Measurements from ENCODE around the gene MBTPS1. TPM values are rescaled to one million over a fixed set of nuclear protein-coding genes. Genes with fewer than 3 reads are reported as not detected.

Gene MBTPS1
- total and polyA plus RNA-seq, 9 of the 15 experiments (the other 6 are each of a cell fraction or from before 2014, with no cell fraction given), result 2.8 to 57.6 (median 43.8) TPM

DNA sequence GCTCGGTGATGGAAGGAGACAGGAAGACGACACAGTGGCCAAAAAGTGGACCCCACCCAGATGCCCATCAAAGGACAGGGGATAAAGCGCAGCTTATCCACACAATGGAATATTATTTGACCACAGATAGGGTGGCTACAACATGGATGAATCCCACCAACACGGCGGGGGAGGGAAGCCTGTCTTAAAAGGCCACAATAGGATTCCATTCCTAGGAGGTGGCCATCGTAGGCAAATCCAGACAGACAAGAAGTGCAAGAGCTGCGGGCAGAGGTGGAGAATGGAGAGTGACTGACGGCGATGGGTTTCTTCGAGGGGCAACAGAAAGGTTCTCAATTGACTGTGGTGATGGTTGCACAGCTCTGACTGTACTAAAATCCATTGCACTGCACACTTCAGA, 90.1 kb downstream of the MBTPS1 start:
- Histone ChIP-seq H3K9me3 (replicated peaks; ENCODE audit: control insufficient read depth, insufficient read depth, low read depth, low read length) (peaks cover 5% of the 10 kb centered on the region), H3K4me1 (replicated peaks in 1 of 2; ENCODE audit: control insufficient read depth in 2 of 2, insufficient read depth in 2 of 2, low read length in 2 of 2) (0 out of 5 replicates have a peak, but pooled peaks cover 0 to 3% of the 10 kb centered on the region in 2 experiments), H3K79me2 (ENCODE audit: control insufficient read depth, insufficient read depth, low read length) (no peaks in the 10 kb centered on the region), H3K36me3 (ENCODE audit: control insufficient read depth, insufficient read depth, low read length) (no peaks in the 10 kb centered on the region), H3K9me1 (ENCODE audit: control insufficient read depth, insufficient read depth, low read length) (peaks cover 3% of the 10 kb centered on the region), H3K9ac (ENCODE audit: insufficient read depth in 1 of 2, low read depth in 2 of 2, low read length in 2 of 2) (no peak overlapping the region), H4K20me1 (replicated peaks; ENCODE audit: control insufficient read depth, insufficient read depth, low read length) (0 out of 2 replicates have a peak, but pooled peaks cover 8% of the 10 kb centered on the region), H3K27me3 (ENCODE audit: control insufficient read depth in 2 of 2, insufficient read depth in 2 of 2, low read length in 2 of 2) (peaks cover 85 to 98% of the 10 kb centered on the region in 2 experiments), H3K4me3 (no peak overlapping the region), H2AFZ (ENCODE audit: low read depth, low read length) (no peak overlapping the region), H3K27ac (ENCODE audit: extremely low read depth, low read depth, low read length) (no peak overlapping the region), H3K4me2 (ENCODE audit: insufficient read depth, low read length) (no peak overlapping the region)
- TF ChIP-seq SREBF2 (CRISPR knock-in tag; IDR thresholded peaks at IDR 0.05) (no peak), CBX5 (IDR thresholded peaks at IDR 0.05; ENCODE audit: borderline replicate concordance, low read depth) (no peak), PHF8 (IDR thresholded peaks at IDR 0.05; ENCODE audit: borderline replicate concordance, low read length) (no peak)
- 6% methylated on average over 10 of the region's 10 CpGs for WGBS (ENCODE audit: insufficient coverage, low coverage, missing lambda C conversion rate)
- ChIA-PET CTCF (ENCODE audit: low intra/inter-chr PET ratio) (no interaction called here), POLR2A (interaction anchor here (1.7 kb wide), 1 partner anchor 14 kb away, joined by 9 read pairs; no protein-coding TSS in a partner anchor)
- no peak for FAIRE-seq
- in situ Hi-C loops (cut with MboI), result no loop called here
- DNase-seq (ENCODE audit: extremely low read depth in 1 of 4, low spot score in 3 of 4), result no peak
- no peak for ATAC-seq
- BruUV-seq (replicated peaks), result no TSS peak
- intact Hi-C loops (cut with micrococcal nuclease), result no loop called here

DNA sequence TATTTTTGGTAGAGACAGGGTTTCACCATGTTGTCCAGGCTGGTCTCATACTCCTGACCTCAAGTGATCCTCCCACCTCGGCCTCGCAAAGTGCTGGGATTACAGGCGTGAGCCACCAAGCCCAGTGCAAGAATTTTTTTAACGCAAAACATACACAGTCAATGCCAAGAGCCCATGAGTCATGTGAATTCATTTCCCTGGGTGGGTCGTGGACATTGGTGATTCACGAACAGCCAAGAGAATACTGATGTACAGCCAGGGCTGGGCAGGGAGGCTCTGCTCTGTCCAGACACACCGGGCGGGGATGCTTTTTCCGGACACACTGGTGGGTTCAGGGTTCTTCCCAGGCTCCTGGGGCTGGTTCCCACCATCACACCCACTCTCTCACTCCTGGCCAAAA, 91.9 kb downstream of the MBTPS1 start:
- H3K9me3 ChIP-seq (replicated peaks; ENCODE audit: control insufficient read depth, insufficient read depth, low read depth, low read length), result peaks cover 11% of the 10 kb centered on the region
- DNase-seq (ENCODE audit: extremely low read depth in 1 of 4, low spot score in 3 of 4), result no peak
- no peak overlapping the region for H3K4me2 ChIP-seq (ENCODE audit: insufficient read depth, low read length)
- peaks cover 76 to 97% of the 10 kb centered on the region in 2 experiments for H3K27me3 ChIP-seq (ENCODE audit: control insufficient read depth in 2 of 2, insufficient read depth in 2 of 2, low read length in 2 of 2)
- TF ChIP-seq, protein P1, sequence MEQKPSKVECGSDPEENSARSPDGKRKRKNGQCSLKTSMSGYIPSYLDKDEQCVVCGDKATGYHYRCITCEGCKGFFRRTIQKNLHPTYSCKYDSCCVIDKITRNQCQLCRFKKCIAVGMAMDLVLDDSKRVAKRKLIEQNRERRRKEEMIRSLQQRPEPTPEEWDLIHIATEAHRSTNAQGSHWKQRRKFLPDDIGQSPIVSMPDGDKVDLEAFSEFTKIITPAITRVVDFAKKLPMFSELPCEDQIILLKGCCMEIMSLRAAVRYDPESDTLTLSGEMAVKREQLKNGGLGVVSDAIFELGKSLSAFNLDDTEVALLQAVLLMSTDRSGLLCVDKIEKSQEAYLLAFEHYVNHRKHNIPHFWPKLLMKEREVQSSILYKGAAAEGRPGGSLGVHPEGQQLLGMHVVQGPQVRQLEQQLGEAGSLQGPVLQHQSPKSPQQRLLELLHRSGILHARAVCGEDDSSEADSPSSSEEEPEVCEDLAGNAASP (IDR thresholded peaks at IDR 0.05), result no peak
- TF ChIP-seq POLR2A (conservative IDR thresholded peaks at IDR 0.05) (no peak), RBM39 (optimal IDR thresholded peaks at IDR 0.05; ENCODE audit: low read depth, low read length) (no peak), ARNT (IDR thresholded peaks at IDR 0.05) (no peak)
- ATAC-seq, result no peak
- no peaks in the 10 kb centered on the region for H3K4me1 ChIP-seq (replicated peaks in 1 of 2; ENCODE audit: control insufficient read depth in 2 of 2, insufficient read depth in 2 of 2, low read length in 2 of 2)
- 0 out of 2 replicates have a peak, but pooled peaks cover 3% of the 10 kb centered on the region for H4K20me1 ChIP-seq (replicated peaks; ENCODE audit: control insufficient read depth, insufficient read depth, low read length)
- CTCF ChIA-PET (ENCODE audit: low intra/inter-chr PET ratio), result no interaction called here
- H3K9me1 ChIP-seq (ENCODE audit: control insufficient read depth, insufficient read depth, low read length), result peaks cover 3% of the 10 kb centered on the region
- intact Hi-C loops (cut with micrococcal nuclease), result no loop called here
- POLR2A ChIA-PET, result interaction anchor here (0.8 to 1.5 kb wide), 2 partner anchors 11 to 18 kb away, joined by 3 to 6 read pairs; partner anchors contain the start of gene SLC38A8
- BruUV-seq (replicated peaks), result no TSS peak
- no peak overlapping the region for H3K27ac ChIP-seq (ENCODE audit: extremely low read depth, low read depth, low read length)
- no peaks in the 10 kb centered on the region for H3K79me2 ChIP-seq (ENCODE audit: control insufficient read depth, insufficient read depth, low read length)
- FAIRE-seq, result no peak
- no peaks in the 10 kb centered on the region for H3K36me3 ChIP-seq (ENCODE audit: control insufficient read depth, insufficient read depth, low read length)
- in situ Hi-C loops (cut with MboI), result no loop called here
- whole genome bisulfite sequencing (ENCODE audit: insufficient coverage, low coverage, missing lambda C conversion rate), result 45% methylated on average over 9 of the region's 9 CpGs
- H3K9ac ChIP-seq (ENCODE audit: insufficient read depth in 1 of 2, low read depth in 2 of 2, low read length in 2 of 2), result no peak overlapping the region
- H2AFZ ChIP-seq (ENCODE audit: low read depth, low read length), result no peak overlapping the region
- H3K4me3 ChIP-seq, result no peak overlapping the region
